WTC11 (cell line): Measurements from ENCODE around the gene PPIL3. TPM values are rescaled to one million over a fixed set of nuclear protein-coding genes. Genes with fewer than 3 reads are reported as not detected.

ENCODE experiments used
- ATAC-seq: fragments of 200-7000 bp; cut with Tn5 transposase; 2 replicates; pipeline ENCODE4 v1.10.0; 2021; ENCODE audit warnings: mild to moderate bottlenecking, moderate library complexity
- CTCF ChIA-PET: fragments of 300-600 bp; sonication (Branson Sonifier 250); formaldehyde crosslinking; loops from one replicate; lab custom pipeline; 2021; ENCODE audit warnings: antibody characterized with exemption; lab: Charles Lee
- POLR2A ChIA-PET: fragments of 350-600 bp; sonication (Branson Sonifier 250); formaldehyde crosslinking; loops from one replicate; lab custom pipeline; 2021; ENCODE audit warnings: antibody characterized with exemption; lab: Charles Lee
- DNase-seq: peaks from one replicate; pipeline ENCODE4 v3.0.0; 2021; ENCODE audit warnings: low spot score
- H3K27ac Mint-ChIP-seq: 2 replicates; pipeline ENCODE4 v1.8.0; 2021; ENCODE audit warnings: mixed read lengths
- H3K27me3 Mint-ChIP-seq: 2 replicates; pipeline ENCODE4 v1.8.0; 2021; ENCODE audit warnings: low read depth, mild to moderate bottlenecking, moderate library complexity, mixed read lengths
- H3K36me3 Mint-ChIP-seq: 2 replicates; pipeline ENCODE4 v1.8.0; 2021; ENCODE audit warnings: mixed read lengths
- H3K4me1 Mint-ChIP-seq: 2 replicates; pipeline ENCODE4 v1.8.0; 2022; ENCODE audit warnings: mixed read lengths
- H3K4me3 Mint-ChIP-seq: 2 replicates; pipeline ENCODE4 v1.8.0; 2021; ENCODE audit warnings: mild to moderate bottlenecking, moderate library complexity, mixed read lengths
- H3K9me3 Mint-ChIP-seq: 2 replicates; pipeline ENCODE4 v1.8.0; 2021; ENCODE audit warnings: mixed read lengths
- CDX4 ChIP-seq: fragments of 250-450 bp; sonication (Bioruptor Pico); IDR thresholded peaks from 2 replicates; pipeline ENCODE4 v1.9.0; 2021; ENCODE audit warnings: moderate library complexity, mild to moderate bottlenecking, inconsistent platforms, borderline replicate concordance
- CREM ChIP-seq: sonication (generic); formaldehyde crosslinking; IDR thresholded peaks from 2 replicates; pipeline ENCODE4 v1.8.1; 2022; ENCODE audit warnings: mild to moderate bottlenecking, missing genetic modification reagents, moderate library complexity
- E2F4 ChIP-seq: sonication (generic); formaldehyde crosslinking; IDR thresholded peaks from 2 replicates; pipeline ENCODE4 v1.8.1; 2022; ENCODE audit warnings: low read depth, mild to moderate bottlenecking, moderate library complexity, missing genetic modification reagents, borderline replicate concordance
- HMGA2 ChIP-seq: fragments of 250-450 bp; sonication (Bioruptor Pico); IDR thresholded peaks from 2 replicates; pipeline ENCODE4 v1.4.0; 2021; ENCODE audit warnings: mild to moderate bottlenecking, moderate library complexity
- MXD4 ChIP-seq: fragments of 250-450 bp; sonication (Bioruptor Pico); IDR thresholded peaks from 2 replicates; pipeline ENCODE4 v1.8.0; 2021; ENCODE audit warnings: mild to moderate bottlenecking, moderate library complexity, borderline replicate concordance
- NFE2L1 ChIP-seq: sonication (generic); formaldehyde crosslinking; IDR thresholded peaks from 2 replicates; pipeline ENCODE4 v1.8.1; 2023; ENCODE audit warnings: missing genetic modification reagents
- NFYB ChIP-seq: sonication (generic); formaldehyde crosslinking; conservative IDR thresholded peaks from 2 replicates; pipeline ENCODE4 v1.8.0; 2022; ENCODE audit warnings: low read depth, missing genetic modification reagents
- RELA ChIP-seq: sonication (generic); formaldehyde crosslinking; IDR thresholded peaks from 2 replicates; pipeline ENCODE4 v1.8.1; 2022; ENCODE audit warnings: missing genetic modification reagents, mild to moderate bottlenecking, borderline replicate concordance
- SMAD4 ChIP-seq: sonication (generic); formaldehyde crosslinking; IDR thresholded peaks from 2 replicates; pipeline ENCODE4 v1.8.0; 2022; ENCODE audit warnings: mild to moderate bottlenecking, missing genetic modification reagents
- ZNF232 ChIP-seq: sonication (generic); formaldehyde crosslinking; IDR thresholded peaks from 2 replicates; pipeline ENCODE4 v1.8.0; 2022; ENCODE audit warnings: mild to moderate bottlenecking, missing genetic modification reagents
- ZNF671 ChIP-seq: fragments of 250-450 bp; sonication (Bioruptor Pico); IDR thresholded peaks from 2 replicates; pipeline ENCODE4 v1.8.0; 2021; ENCODE audit warnings: mild to moderate bottlenecking
- ZSCAN18 ChIP-seq: fragments of 250-450 bp; sonication (Bioruptor Pico); IDR thresholded peaks from 2 replicates; pipeline ENCODE4 v2.1.2; 2022; ENCODE audit warnings: mild to moderate bottlenecking, moderate library complexity
- total RNA-seq: library from RNA; stranded (reverse); gene quantifications from 3 replicates; pipeline ENCODE4 v1.2.3, GENCODE V29; 2021
- TF ChIP-seq, protein P1 (sequence below): sonication (generic); formaldehyde crosslinking; IDR thresholded peaks from 2 replicates; pipeline ENCODE4 v1.8.0; 2022; ENCODE audit warnings: mild to moderate bottlenecking, missing genetic modification reagents
- TF ChIP-seq, protein P2 (sequence below): sonication (generic); formaldehyde crosslinking; IDR thresholded peaks from 2 replicates; pipeline ENCODE4 v1.8.1; 2022; ENCODE audit warnings: mild to moderate bottlenecking, missing genetic modification reagents, moderate library complexity, borderline replicate concordance
- TF ChIP-seq, protein P3 (sequence below): sonication (generic); formaldehyde crosslinking; IDR thresholded peaks from 2 replicates; pipeline ENCODE4 v1.8.1; 2023; ENCODE audit warnings: mild to moderate bottlenecking, missing genetic modification reagents
- TF ChIP-seq, protein P4 (sequence below): fragments of 250-450 bp; sonication (Bioruptor Pico); IDR thresholded peaks from 2 replicates; pipeline ENCODE4 v1.9.0; 2021; ENCODE audit warnings: mild to moderate bottlenecking
- TF ChIP-seq, protein P5 (sequence below): sonication (generic); formaldehyde crosslinking; IDR thresholded peaks from 2 replicates; pipeline ENCODE4 v1.8.0; 2023; ENCODE audit warnings: missing genetic modification reagents, mild to moderate bottlenecking, borderline replicate concordance

PPIL3 gene
- total RNA-seq, 1 experiment from 2014 or later = 39.3 TPM

GRCh38 chr2:200871151-200871550 is 17.7 kb downstream of the PPIL3 start:
- no peak for DNase-seq
- ChIA-PET POLR2A (no interaction called here), CTCF (no interaction called here)
- Mint-ChIP-seq H3K27me3 (no peaks in the 10 kb centered on the region), H3K4me1 (no peaks in the 10 kb centered on the region), H3K27ac (no peak overlapping the region)
- no peak for TF ChIP-seq CREM (CRISPR knock-in tag)
- no peak for TF ChIP-seq RELA
- no peak for TF ChIP-seq MXD4 (CRISPR knock-in tag)
- TF ChIP-seq, protein P1, sequence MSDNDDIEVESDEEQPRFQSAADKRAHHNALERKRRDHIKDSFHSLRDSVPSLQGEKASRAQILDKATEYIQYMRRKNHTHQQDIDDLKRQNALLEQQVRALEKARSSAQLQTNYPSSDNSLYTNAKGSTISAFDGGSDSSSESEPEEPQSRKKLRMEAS (CRISPR knock-in tag) = no peak
- TF ChIP-seq, protein P2, sequence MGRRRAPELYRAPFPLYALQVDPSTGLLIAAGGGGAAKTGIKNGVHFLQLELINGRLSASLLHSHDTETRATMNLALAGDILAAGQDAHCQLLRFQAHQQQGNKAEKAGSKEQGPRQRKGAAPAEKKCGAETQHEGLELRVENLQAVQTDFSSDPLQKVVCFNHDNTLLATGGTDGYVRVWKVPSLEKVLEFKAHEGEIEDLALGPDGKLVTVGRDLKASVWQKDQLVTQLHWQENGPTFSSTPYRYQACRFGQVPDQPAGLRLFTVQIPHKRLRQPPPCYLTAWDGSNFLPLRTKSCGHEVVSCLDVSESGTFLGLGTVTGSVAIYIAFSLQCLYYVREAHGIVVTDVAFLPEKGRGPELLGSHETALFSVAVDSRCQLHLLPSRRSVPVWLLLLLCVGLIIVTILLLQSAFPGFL (CRISPR knock-in tag) = no peak
- TF ChIP-seq, protein P3, sequence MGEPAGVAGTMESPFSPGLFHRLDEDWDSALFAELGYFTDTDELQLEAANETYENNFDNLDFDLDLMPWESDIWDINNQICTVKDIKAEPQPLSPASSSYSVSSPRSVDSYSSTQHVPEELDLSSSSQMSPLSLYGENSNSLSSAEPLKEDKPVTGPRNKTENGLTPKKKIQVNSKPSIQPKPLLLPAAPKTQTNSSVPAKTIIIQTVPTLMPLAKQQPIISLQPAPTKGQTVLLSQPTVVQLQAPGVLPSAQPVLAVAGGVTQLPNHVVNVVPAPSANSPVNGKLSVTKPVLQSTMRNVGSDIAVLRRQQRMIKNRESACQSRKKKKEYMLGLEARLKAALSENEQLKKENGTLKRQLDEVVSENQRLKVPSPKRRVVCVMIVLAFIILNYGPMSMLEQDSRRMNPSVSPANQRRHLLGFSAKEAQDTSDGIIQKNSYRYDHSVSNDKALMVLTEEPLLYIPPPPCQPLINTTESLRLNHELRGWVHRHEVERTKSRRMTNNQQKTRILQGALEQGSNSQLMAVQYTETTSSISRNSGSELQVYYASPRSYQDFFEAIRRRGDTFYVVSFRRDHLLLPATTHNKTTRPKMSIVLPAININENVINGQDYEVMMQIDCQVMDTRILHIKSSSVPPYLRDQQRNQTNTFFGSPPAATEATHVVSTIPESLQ (CRISPR knock-in tag) = no peak
- no peak for TF ChIP-seq SMAD4 (CRISPR knock-in tag)
- TF ChIP-seq ZNF671 (CRISPR knock-in tag) = no peak
- no peak for TF ChIP-seq NFYB (CRISPR knock-in tag)
- TF ChIP-seq ZSCAN18 (CRISPR knock-in tag) = no peak
- TF ChIP-seq, protein P4, sequence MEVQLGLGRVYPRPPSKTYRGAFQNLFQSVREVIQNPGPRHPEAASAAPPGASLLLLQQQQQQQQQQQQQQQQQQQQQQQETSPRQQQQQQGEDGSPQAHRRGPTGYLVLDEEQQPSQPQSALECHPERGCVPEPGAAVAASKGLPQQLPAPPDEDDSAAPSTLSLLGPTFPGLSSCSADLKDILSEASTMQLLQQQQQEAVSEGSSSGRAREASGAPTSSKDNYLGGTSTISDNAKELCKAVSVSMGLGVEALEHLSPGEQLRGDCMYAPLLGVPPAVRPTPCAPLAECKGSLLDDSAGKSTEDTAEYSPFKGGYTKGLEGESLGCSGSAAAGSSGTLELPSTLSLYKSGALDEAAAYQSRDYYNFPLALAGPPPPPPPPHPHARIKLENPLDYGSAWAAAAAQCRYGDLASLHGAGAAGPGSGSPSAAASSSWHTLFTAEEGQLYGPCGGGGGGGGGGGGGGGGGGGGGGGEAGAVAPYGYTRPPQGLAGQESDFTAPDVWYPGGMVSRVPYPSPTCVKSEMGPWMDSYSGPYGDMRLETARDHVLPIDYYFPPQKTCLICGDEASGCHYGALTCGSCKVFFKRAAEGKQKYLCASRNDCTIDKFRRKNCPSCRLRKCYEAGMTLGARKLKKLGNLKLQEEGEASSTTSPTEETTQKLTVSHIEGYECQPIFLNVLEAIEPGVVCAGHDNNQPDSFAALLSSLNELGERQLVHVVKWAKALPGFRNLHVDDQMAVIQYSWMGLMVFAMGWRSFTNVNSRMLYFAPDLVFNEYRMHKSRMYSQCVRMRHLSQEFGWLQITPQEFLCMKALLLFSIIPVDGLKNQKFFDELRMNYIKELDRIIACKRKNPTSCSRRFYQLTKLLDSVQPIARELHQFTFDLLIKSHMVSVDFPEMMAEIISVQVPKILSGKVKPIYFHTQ = no peak
- no peak for TF ChIP-seq HMGA2
- no peak for TF ChIP-seq E2F4 (CRISPR knock-in tag)
- TF ChIP-seq, protein P5, sequence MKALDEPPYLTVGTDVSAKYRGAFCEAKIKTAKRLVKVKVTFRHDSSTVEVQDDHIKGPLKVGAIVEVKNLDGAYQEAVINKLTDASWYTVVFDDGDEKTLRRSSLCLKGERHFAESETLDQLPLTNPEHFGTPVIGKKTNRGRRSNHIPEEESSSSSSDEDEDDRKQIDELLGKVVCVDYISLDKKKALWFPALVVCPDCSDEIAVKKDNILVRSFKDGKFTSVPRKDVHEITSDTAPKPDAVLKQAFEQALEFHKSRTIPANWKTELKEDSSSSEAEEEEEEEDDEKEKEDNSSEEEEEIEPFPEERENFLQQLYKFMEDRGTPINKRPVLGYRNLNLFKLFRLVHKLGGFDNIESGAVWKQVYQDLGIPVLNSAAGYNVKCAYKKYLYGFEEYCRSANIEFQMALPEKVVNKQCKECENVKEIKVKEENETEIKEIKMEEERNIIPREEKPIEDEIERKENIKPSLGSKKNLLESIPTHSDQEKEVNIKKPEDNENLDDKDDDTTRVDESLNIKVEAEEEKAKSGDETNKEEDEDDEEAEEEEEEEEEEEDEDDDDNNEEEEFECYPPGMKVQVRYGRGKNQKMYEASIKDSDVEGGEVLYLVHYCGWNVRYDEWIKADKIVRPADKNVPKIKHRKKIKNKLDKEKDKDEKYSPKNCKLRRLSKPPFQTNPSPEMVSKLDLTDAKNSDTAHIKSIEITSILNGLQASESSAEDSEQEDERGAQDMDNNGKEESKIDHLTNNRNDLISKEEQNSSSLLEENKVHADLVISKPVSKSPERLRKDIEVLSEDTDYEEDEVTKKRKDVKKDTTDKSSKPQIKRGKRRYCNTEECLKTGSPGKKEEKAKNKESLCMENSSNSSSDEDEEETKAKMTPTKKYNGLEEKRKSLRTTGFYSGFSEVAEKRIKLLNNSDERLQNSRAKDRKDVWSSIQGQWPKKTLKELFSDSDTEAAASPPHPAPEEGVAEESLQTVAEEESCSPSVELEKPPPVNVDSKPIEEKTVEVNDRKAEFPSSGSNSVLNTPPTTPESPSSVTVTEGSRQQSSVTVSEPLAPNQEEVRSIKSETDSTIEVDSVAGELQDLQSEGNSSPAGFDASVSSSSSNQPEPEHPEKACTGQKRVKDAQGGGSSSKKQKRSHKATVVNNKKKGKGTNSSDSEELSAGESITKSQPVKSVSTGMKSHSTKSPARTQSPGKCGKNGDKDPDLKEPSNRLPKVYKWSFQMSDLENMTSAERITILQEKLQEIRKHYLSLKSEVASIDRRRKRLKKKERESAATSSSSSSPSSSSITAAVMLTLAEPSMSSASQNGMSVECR = no peak
- TF ChIP-seq NFE2L1 (CRISPR knock-in tag) = no peak
- TF ChIP-seq CDX4 (CRISPR knock-in tag) = no peak
- no peak for TF ChIP-seq ZNF232 (CRISPR knock-in tag)
- TF ChIP-seq, all 79 proteins: peak for 0
- ATAC-seq = no peak
- H3K36me3 Mint-ChIP-seq = peaks cover 31% of the 10 kb centered on the region
- no peak overlapping the region for H3K4me3 Mint-ChIP-seq
- no peaks in the 10 kb centered on the region for H3K9me3 Mint-ChIP-seq
